Anterior cingulate cortex (tissue), 58 donors: ENCODE measurements around the gene PAX9.

ENCODE experiments used
- DNase-seq, 58 donors: peaks; one replicate each; lab custom pipeline; 2025; lab: John Stamatoyannopoulos, UW

The PAX9 gene

DNA sequence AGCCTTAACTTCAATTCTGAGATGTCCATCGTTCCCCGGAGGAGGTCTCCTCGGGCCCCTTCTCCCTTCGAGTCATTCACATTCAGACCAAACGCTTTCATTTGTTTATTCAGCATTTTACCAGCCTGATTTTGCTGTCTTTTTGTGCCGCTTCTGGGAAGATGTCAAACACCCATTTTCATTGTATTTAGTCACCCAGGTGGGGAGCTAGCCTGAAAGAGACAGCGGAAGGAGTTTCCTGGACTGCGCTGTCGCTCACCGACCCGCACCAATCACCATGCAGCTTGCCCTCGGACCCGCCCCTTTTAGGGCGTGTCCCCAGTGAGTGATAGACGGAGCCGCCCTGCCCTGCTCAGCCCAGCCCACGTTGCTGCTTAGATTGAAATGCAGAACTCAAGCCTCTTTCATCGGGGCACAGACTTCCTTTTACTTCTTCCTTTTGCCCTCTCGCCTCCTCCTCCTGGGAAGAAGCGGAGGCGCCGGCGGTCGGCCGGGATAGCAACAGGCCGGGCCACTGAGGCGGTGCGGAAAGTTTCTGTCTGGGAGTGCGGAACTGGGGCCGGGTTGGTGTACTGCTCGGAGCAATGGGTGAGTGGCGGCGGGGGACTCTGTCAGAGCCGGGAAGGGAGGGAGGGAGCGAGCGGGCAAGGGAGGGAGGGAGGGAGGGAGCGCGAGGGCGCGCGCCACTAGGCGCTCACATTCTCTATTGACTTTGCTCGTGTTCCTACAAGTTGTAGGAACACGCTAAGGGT is at the start of gene PAX9:
Gene PAX9 (plus strand): TSS at position 355 of the 752 bp plus-strand sequence. CDS start 230 bp downstream, at position 585.
- peak in 2 of 58 donors; percentile 9 to 18 for DNase-seq

DNA sequence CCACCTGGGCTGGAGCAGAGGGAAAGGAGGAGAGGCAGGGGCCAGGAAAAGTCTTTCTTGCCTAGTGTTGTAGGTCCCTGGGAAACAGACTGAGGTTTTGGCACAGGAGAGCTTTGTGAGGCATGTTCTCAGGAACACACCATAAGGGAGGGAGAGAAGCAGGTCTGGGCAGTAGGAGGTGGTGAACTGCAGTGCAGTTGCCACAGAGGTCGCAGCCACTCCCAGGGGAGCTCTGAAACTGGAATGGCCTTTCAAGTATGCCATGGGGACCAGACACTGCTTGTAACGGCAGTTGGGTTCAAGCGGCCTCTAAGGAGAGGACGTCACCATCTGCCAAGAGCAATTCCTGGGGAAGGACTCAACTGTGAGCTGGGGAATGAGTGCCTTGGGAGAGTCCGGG is 43.8 kb upstream of the PAX9 start:
- DNase-seq = no peak

GRCh38 chr14:36618641-36619040 is 43.0 kb upstream of the PAX9 start:
- DNase-seq = no peak

GRCh38 chr14:36619131-36619530 is 42.5 kb upstream of the PAX9 start:
- DNase-seq = no peak

DNA sequence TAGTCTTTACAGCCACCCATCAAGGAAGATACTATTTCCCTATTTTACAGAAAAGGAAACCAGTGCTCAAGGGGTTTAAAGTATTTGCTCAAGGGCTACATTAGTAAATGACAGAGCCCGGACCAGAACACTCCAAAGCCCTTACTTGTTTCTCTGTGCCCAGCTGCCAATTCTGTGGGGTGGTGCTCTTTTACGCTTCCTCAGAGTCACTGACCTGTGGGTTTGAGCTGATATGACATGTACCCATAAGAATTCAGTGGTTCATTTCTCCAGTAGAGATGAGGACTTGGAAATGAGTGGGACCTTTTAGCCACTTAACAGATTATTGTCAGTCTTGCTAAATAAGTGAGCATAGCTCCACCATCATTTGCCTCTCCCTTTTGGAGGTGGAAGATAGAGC is 41.8 kb upstream of the PAX9 start:
- DNase-seq = no peak

DNA sequence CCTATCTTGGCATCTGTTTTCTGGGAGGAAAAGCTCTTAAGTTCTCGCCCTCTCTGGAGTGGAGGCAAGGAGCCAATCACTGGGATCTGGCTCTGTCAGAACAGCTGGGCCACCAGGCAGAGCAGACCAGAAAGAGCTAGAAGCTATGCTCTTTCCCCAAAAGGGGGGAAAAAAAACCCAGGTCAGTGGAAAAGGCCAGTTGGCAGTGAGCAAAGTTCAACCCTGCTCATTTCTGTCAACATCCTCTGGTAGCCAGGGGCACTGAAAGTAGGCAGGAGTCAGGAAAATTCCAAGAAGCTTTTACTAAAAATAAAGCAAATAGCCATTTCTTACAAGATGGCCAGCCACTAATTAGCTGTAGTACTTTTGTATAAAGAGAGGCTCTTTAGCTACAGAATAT is 36.6 kb upstream of the PAX9 start:
- no peak for DNase-seq

GRCh38 chr14:36625436-36625835 is 36.2 kb upstream of the PAX9 start:
- no peak for DNase-seq

DNA sequence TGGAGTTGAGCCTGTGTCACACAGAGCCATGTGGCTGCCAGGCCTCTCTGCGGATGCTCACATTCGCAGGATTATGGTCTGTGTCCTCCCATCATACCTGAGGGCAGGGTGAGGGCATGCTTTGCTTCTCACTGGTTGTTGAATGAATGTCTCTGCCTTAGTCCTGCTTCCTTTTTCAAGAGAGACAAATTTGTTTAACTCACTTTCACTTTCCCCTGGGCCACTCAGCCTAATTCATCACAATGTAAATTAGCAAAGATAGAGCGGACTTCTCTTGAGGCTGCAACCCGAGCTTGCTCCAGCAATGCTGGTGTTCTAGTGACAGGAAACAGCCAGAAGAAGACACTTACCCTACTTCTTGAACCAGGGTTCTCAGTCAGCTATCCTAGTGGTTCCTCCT is 35.5 kb upstream of the PAX9 start:
- no peak for DNase-seq

GRCh38 chr14:36627981-36628380 is 33.7 kb upstream of the PAX9 start:
- no peak for DNase-seq

GRCh38 chr14:36633580-36633979 is 28.1 kb upstream of the PAX9 start:
- no peak for DNase-seq

- DNase-seq = no peak
Observed at GRCh38 chr14:36646664-36647416, 14.8 kb upstream of the PAX9 start.

- no peak for DNase-seq
Observed at GRCh38 chr14:36647417-36647823, 14.2 kb upstream of the PAX9 start.

GRCh38 chr14:36647824-36648753 is 13.6 kb upstream of the PAX9 start:
- DNase-seq = no peak

- DNase-seq = no peak
Observed at GRCh38 chr14:36649872-36650650, 11.6 kb upstream of the PAX9 start.

DNA sequence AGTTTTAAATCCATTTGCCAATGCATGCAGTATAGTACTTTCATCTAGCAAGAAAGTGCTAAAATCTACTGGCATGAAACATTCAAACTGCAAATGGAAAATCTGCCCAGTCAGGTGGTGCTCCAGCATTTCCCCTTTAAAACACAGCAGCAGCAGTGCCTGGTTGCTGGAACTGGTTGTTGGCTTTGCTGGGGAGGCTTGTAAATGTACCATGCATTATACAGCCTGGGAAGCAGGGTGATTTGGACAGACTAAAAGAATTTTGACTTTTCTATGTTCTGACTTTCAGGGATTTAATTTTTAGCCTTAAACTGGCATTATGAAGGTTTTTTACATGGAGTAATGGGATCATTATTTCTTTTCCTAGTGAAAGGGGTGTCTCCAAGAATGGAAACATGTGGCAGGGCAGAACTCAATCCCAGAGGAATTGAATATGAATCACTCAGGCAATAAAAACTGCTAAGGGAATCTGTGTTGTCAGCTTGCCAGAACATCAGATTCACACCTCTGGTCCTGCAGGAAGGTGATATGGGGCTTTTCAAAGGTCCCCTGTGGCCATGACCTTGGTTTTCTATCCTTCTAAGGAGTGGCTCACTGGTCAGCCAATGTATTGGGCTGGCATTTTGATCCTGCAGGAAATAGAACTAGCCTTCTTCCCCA is 9.0 kb upstream of the PAX9 start:
- DNase-seq = no peak

DNA sequence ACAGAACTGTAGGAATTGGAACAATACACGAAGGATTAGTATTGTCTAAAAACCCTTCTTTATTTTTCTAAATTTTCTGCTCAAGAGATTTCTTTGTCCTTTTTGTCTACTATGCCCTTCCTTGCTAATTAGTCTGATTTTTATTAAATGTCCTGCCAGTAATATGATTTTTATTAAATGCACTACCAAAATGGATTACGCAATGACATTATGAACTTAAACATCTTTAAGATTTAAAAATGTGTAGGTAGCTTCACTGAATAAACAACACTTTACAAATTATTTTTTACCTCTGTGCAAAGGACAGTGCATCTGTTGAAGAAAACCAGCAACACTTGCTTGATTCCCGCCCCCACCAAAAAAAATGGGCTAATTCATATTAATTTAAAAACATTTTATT is 8.2 kb upstream of the PAX9 start:
- no peak for DNase-seq

GRCh38 chr14:36653962-36654793 is 7.5 kb upstream of the PAX9 start:
- no peak for DNase-seq

GRCh38 chr14:36654794-36655381 is 6.8 kb upstream of the PAX9 start:
- no peak for DNase-seq
